ENCODE measurements around the gene XYLT1. TPM values are rescaled to one million over a fixed set of nuclear protein-coding genes. Genes with fewer than 3 reads are reported as not detected.

XYLT1 gene
- total RNA-seq, 4 donors from 2014 or later: 5.6 to 14.9 (median 10.8) TPM

DNA sequence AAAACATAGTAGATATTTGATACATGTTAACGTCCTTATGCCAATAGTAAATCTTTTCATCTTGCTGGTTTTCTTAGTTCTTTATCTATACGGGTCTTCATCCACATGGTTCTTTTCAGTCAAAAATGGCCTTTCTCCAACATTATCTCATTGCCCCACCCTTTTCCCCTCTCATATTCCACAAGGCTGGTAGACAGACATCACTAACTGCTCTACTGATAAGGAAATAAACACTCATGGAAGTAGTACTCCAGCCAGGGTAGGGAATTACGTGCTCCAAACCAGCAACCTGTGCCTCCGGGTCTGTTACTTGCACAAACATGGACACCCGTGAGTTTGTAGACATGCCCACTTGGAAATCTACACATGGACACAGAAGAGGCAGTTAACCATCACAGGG, 141.4 kb downstream of the XYLT1 start:
- peak overlapping the region; percentile 22 to 95 (median 56) for H3K27ac ChIP-seq
- H3K27me3 ChIP-seq: no peaks in the 10 kb centered on the region
- no peak for DNase-seq
- TF ChIP-seq POLR2A (IDR thresholded peaks at IDR 0.05): no peak
- TF ChIP-seq CTCF (IDR thresholded peaks at IDR 0.05): no peak
- intact Hi-C loops (cut with DNase I): no loop called here
- no peaks in the 10 kb centered on the region for H3K9me3 ChIP-seq
- WGBS, 2 donors: 62 to 78% methylated on average over 5 of the region's 5 CpGs
- peaks cover 10 to 27% of the 10 kb centered on the region in 2 donors for H3K4me1 ChIP-seq
- no peak overlapping the region for H3K4me3 ChIP-seq (replicated peaks in 1 of 3)
- no peaks in the 10 kb centered on the region for H3K36me3 ChIP-seq

DNA sequence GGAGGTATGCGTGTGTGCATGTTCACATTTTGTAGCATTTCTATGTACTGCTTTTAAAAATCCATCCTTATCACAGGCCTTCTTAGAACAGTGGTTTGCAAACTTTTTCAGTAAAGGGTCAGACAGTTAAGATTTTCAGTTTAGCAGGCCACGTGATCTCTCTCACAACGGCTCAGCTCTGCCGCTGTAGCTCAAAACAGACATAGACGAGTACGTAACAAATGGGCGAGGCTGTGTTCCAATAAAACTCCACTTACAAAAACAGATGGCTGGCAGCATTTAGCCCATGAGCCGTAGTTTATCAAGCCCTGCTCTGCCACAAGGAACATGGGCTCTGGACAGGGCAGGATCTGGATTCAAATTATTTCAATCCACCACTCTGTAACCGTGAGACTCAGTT, 141.8 kb downstream of the XYLT1 start:
- DNase-seq: peak; percentile 48 to 60
- WGBS, 2 donors: 38 to 53% methylated on average over 9 of the region's 9 CpGs
- no peaks in the 10 kb centered on the region for H3K27me3 ChIP-seq
- H3K36me3 ChIP-seq: no peaks in the 10 kb centered on the region
- H3K9me3 ChIP-seq: no peaks in the 10 kb centered on the region
- H3K4me1 ChIP-seq: peaks cover 10 to 27% of the 10 kb centered on the region in 2 donors
- no peak overlapping the region for H3K4me3 ChIP-seq (replicated peaks in 1 of 3)
- intact Hi-C loops (cut with DNase I): no loop called here
- TF ChIP-seq CTCF (IDR thresholded peaks at IDR 0.05): no peak
- TF ChIP-seq POLR2A (IDR thresholded peaks at IDR 0.05): no peak
- H3K27ac ChIP-seq: peak overlapping the region; percentile 22 to 95 (median 56)

DNA sequence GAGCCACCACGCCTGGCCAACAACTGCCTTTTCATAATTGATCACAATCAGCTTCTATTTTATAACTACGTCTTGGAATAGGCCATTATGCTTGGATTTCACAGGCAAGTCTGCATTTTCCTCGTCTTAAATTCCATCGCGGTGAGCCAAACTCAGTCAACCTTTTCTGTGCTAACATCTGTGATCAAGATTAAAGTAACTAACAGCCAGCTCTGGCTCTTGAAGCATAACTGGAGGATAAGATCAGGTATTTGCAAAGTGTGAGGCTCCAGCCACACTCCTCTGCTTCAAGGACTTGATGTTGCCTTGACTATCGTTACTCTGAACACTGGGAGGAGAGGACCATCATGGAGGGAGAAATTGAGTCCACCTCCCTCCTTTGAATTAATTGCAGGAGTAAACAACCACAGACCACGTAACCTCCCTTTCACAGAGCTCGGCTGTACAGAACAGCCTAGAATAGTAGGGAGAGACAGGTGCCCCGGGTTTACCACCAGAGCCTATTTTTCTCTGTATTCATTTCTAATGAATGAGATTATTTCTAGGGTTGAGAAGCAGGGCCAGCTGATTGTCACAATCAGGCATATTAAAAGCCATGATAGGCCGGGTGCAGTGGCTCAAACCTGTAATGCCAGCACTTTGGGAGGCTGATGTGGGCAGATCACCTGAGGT, 143.0 kb downstream of the XYLT1 start:
- H3K27me3 ChIP-seq: no peaks in the 10 kb centered on the region
- peak in 1 of 2 donors; percentile 9 for TF ChIP-seq POLR2A (IDR thresholded peaks at IDR 0.05)
- no peak for TF ChIP-seq CTCF (IDR thresholded peaks at IDR 0.05)
- intact Hi-C loops (cut with DNase I): no loop called here
- peaks cover 10 to 27% of the 10 kb centered on the region in 2 donors for H3K4me1 ChIP-seq
- WGBS, 2 donors: 48 to 61% methylated on average over 9 to 10 of the region's 10 CpGs
- H3K36me3 ChIP-seq: no peaks in the 10 kb centered on the region
- H3K4me3 ChIP-seq (replicated peaks in 1 of 3): no peak overlapping the region
- peak overlapping the region; percentile 4 to 95 (median 72) for H3K27ac ChIP-seq
- peak; percentile 65 to 66 for DNase-seq
- no peaks in the 10 kb centered on the region for H3K9me3 ChIP-seq

- WGBS, 2 donors: 87 to 90% methylated on average over 8 of the region's 8 CpGs
- H3K27me3 ChIP-seq: no peaks in the 10 kb centered on the region
- H3K4me1 ChIP-seq: peaks cover 10 to 27% of the 10 kb centered on the region in 2 donors
- no peak overlapping the region for H3K27ac ChIP-seq
- H3K4me3 ChIP-seq (replicated peaks in 1 of 3): no peak overlapping the region
- no peaks in the 10 kb centered on the region for H3K36me3 ChIP-seq
- intact Hi-C loops (cut with DNase I): no loop called here
- TF ChIP-seq POLR2A (IDR thresholded peaks at IDR 0.05) (no peak), CTCF (IDR thresholded peaks at IDR 0.05) (no peak)
- no peak for DNase-seq
- H3K9me3 ChIP-seq: no peaks in the 10 kb centered on the region
These were observed 145.2 kb downstream of the XYLT1 start for GRCh38 chr16:17325476-17326143.

DNA sequence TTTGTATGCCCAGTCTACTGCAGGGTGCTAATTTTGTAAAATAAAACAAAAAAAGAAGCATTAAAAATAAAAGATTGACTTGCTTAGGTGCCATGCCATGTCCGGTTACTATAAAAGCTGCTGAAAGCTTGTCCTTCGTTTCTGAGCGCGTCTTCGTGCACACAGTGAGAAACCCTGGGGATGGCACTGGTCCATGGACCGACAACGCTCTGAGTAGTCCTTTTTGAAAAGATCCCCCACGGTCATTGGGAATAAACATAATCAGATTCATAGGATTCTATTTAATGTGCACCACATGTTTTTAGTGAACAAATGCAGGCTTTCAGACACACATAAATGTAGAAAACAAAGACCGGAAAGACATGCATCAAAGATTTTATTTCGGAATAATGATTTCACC, 146.3 kb downstream of the XYLT1 start:
- H3K4me3 ChIP-seq (replicated peaks in 1 of 3): no peak overlapping the region
- no peak for TF ChIP-seq POLR2A (IDR thresholded peaks at IDR 0.05)
- TF ChIP-seq CTCF (IDR thresholded peaks at IDR 0.05): no peak
- intact Hi-C loops (cut with DNase I): no loop called here
- H3K4me1 ChIP-seq: peaks cover 7 to 17% of the 10 kb centered on the region in 2 donors
- H3K9me3 ChIP-seq: no peaks in the 10 kb centered on the region
- H3K27ac ChIP-seq: no peak overlapping the region
- no peaks in the 10 kb centered on the region for H3K36me3 ChIP-seq
- 94 to 96% methylated on average over 10 of the region's 10 CpGs for WGBS, 2 donors
- no peak for DNase-seq
- H3K27me3 ChIP-seq: no peaks in the 10 kb centered on the region

Data from thyroid gland (tissue), 4 donors.